Suprapubic skin (tissue), 3 donors: ENCODE data around the gene B3GALT4.

Source experiments
- EP300 ChIP-seq: sonication (generic); formaldehyde crosslinking; IDR thresholded peaks from one replicate; pipeline ENCODE4 v1.6.1; 2017; ENCODE audit warnings: antibody characterized with exemption
- POLR2A ChIP-seq, 2 donors: fragments of 450-650 bp; IDR thresholded peaks; one replicate each; pipeline ENCODE4 v1.6.1; 2017; ENCODE audit warnings: antibody characterized with exemption in 2 of 2, mild to moderate bottlenecking in 2 of 2, moderate library complexity in 2 of 2
- TF ChIP-seq, protein P1 (sequence below), 2 donors: fragments of 200-600 bp in 1 of 2; fragments of 450-650 bp in 1 of 2; sonication (generic) in 1 of 2; IDR thresholded peaks; one replicate each; pipeline ENCODE4 v1.5.1; 2016 to 2019; ENCODE audit warnings: antibody characterized with exemption in 2 of 2, mild to moderate bottlenecking in 1 of 2, moderate library complexity in 1 of 2

DNA sequence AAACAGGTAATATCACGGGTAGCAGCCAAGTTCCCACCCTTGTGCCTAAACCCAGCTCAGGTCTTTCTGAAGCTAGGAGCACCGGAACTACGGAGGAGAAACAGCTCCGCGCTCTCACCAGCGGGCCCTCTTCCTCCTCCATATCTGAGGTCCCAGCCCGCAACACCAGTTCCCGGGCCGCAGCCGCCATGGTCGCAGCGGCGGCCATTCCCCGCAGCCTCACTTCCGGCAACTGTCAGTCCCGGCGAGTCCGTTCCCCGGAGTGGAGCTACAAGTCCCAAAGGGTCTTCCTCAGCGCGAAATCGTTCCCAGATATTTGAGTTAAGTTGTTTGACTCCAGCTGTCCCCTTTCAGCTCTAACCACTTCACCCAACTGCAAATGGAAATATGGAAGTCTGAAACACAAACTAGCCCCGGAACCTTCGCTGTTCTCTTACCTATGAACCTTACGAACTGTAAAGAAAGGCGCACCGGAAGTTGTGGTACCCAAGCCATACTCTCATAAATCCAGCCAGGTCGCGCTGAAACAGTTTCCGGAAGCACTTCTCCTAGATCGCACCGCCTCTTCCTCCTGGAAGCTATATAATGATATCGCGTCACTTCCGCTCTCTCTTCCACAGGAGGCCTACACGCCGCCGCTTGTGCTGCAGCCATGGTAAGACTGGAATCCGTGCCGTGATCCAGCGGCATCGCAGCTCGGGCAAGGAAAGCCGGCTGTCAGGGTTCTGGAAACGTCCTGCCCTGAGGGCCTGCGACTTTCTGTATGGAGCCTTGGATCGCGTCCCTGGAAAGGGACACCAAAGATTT lies 5.3 kb upstream of the B3GALT4 start, which contains the start of the genes RPS18 and VPS52:
- TF ChIP-seq, protein P1, sequence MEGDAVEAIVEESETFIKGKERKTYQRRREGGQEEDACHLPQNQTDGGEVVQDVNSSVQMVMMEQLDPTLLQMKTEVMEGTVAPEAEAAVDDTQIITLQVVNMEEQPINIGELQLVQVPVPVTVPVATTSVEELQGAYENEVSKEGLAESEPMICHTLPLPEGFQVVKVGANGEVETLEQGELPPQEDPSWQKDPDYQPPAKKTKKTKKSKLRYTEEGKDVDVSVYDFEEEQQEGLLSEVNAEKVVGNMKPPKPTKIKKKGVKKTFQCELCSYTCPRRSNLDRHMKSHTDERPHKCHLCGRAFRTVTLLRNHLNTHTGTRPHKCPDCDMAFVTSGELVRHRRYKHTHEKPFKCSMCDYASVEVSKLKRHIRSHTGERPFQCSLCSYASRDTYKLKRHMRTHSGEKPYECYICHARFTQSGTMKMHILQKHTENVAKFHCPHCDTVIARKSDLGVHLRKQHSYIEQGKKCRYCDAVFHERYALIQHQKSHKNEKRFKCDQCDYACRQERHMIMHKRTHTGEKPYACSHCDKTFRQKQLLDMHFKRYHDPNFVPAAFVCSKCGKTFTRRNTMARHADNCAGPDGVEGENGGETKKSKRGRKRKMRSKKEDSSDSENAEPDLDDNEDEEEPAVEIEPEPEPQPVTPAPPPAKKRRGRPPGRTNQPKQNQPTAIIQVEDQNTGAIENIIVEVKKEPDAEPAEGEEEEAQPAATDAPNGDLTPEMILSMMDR (IDR thresholded peaks at IDR 0.05) = no peak
- no peak for TF ChIP-seq EP300
- peak; percentile 85 to 93 for TF ChIP-seq POLR2A (IDR thresholded peaks at IDR 0.05)
